Psoas muscle (tissue), 8 donors: ENCODE data around the gene GAS2. TPM values are rescaled to one million over a fixed set of nuclear protein-coding genes. Genes with fewer than 3 reads are reported as not detected.
A peak's percentile ranks its signal among the peaks of the same experiment; 100 is the strongest.

Source experiments
- ATAC-seq, 4 donors: fragments of 200-7000 bp; cut with Tn5 transposase; one replicate each; pipeline ENCODE4 v1.9.1; 2020; ENCODE audit warnings: moderate library complexity in 3 of 4, mild to moderate bottlenecking in 2 of 4
- DNase-seq, 2 donors: peaks; one replicate each; pipeline ENCODE4 v3.0.0-alpha.2; 2020
- H3K27ac ChIP-seq: fragments of 200-600 bp; one replicate; pipeline ENCODE4 v1.8.0; 2022
- H3K27me3 ChIP-seq, 3 donors: fragments of 200-600 bp in 1 of 3; one replicate each; pipeline versions ENCODE4 v1.6.1 to v1.8.0; 2013 to 2022; ENCODE audit warnings: low read length in 2 of 3, mild to moderate bottlenecking in 2 of 3, moderate library complexity in 1 of 3; ENCODE audit not compliant: insufficient read depth in 3 of 3
- H3K36me3 ChIP-seq, 2 donors: fragments of 200-600 bp in 1 of 2; one replicate each; pipeline versions ENCODE4 v1.6.1 to v1.8.0; 2013 to 2022; ENCODE audit warnings: low read depth in 1 of 2, mild to moderate bottlenecking in 1 of 2, moderate library complexity in 1 of 2; ENCODE audit not compliant: insufficient read depth in 1 of 2
- H3K4me1 ChIP-seq: fragments of 200-600 bp; one replicate; pipeline ENCODE4 v1.8.0; 2022
- H3K4me3 ChIP-seq: fragments of 200-600 bp; one replicate; pipeline ENCODE4 v1.8.0; 2022; ENCODE audit warnings: mild to moderate bottlenecking
- H3K9me3 ChIP-seq: fragments of 200-600 bp; one replicate; pipeline ENCODE4 v1.8.0; 2022
- CTCF ChIP-seq: fragments of 200-600 bp; IDR thresholded peaks from one replicate; pipeline ENCODE4 v1.8.0; 2022; ENCODE audit warnings: antibody characterized with exemption
- WGBS, 3 donors: extraction: QIAGEN DNeasy Blood & Tissue Kit; methylation state at CpG; one replicate each; pipeline versions ENCODE4 v1.1.6 to v1.1.7; 2013; 5-methylcytosine and 5-hydroxymethylcytosine counted together
- intact Hi-C, 2 donors: fragments of 100-400 bp; cut with DNase I; formaldehyde crosslinking; loops; one replicate each; pipeline versions ENCODE4 v1.11.0 to v1.14.2; 2022
- polyA plus RNA-seq, 3 donors: library from polyadenylated mRNA; stranded (reverse); fragments of 200-250 nt; gene quantifications; one replicate each; pipeline ENCODE4 v1.2.3, GENCODE V29; 2013
- total RNA-seq, 4 donors: library from RNA; stranded (reverse); fragmentation: NEBNext Ultra II Directional in 2 of 4; extraction: Animal tissue kit (Norgen Biotek cat#: 25700) in 2 of 4; gene quantifications; one replicate each; pipeline versions ENCODE4 v1.2.1 to v1.2.4, GENCODE V29; 2021 to 2023
- donor health status: healthy with polysubstance abuse.
- donor health status: DM: no; HTN: no; CAD: no; lungs with moderate emphysema.
- donor health status: Bipolar disorder and iron deficiency.
- donor health status: healthy.
- donor health status: DM: yes; HTN: yes; CAD: no.
- donor health status: DM: no; HTN: no; CAD: no.
- donor health status: DM: no; HTN: no; CAD: no.
- donor health status: DM: yes; HTN: yes; CAD: no.

The GAS2 gene
- total and polyA plus RNA-seq, 7 donors = 0.51 to 4.6 (median 2.8) TPM

GRCh38 chr11:22829231-22830081 is 163.0 kb downstream of the GAS2 start, which contains the start of gene SVIP:
SVIP (minus strand) TSS chr11:22829801; CDS start chr11:22829748, 53 bp downstream.
- peak; percentile 92 to 97 for DNase-seq
- WGBS, 3 donors = 1% methylated on average over 62 to 78 of the region's 79 CpGs
- intact Hi-C loops = no loop called here
- H3K4me3 ChIP-seq = peak within 1 kb of the TSS; percentile 94
- peaks cover 9% of the 10 kb centered on the region for H3K4me1 ChIP-seq
- no peaks in the 10 kb centered on the region for H3K27me3 ChIP-seq
- H3K36me3 ChIP-seq = peaks cover 0 to 26% of the 10 kb centered on the region in 2 donors
- H3K9me3 ChIP-seq = no peaks in the 10 kb centered on the region
- TF ChIP-seq CTCF = peak; percentile 64
- peak within 1 kb of the TSS; percentile 87 for H3K27ac ChIP-seq
- ATAC-seq = peak; percentile 98 to 99 (median 99)

- no peak for ATAC-seq
- H3K27ac ChIP-seq = no peak overlapping the region
- 6 to 8% (median 6%) methylated on average over 4 of the region's 4 CpGs for WGBS, 3 donors
Measured at GRCh38 chr11:22830082-22830414, 163.6 kb downstream of the GAS2 start.

GRCh38 chr11:22832315-22833015 is 166.1 kb downstream of the GAS2 start:
- Histone ChIP-seq H3K27me3 (no peaks in the 10 kb centered on the region), H3K9me3 (no peaks in the 10 kb centered on the region), H3K4me1 (peaks cover 9% of the 10 kb centered on the region), H3K27ac (no peak overlapping the region), H3K36me3 (peaks cover 0 to 2% of the 10 kb centered on the region in 2 donors), H3K4me3 (no peak overlapping the region)
- TF ChIP-seq CTCF = no peak
- ATAC-seq = no peak
- 67 to 70% (median 67%) methylated on average over 3 of the region's 3 CpGs for whole genome bisulfite sequencing, 3 donors
- DNase-seq = no peak
- intact Hi-C loops = no loop called here

More at GRCh38 chr11:22830082-22830414, 163.6 kb downstream of the GAS2 start:
- no peak for TF ChIP-seq CTCF
- Histone ChIP-seq H3K4me1 (peaks cover 9% of the 10 kb centered on the region), H3K36me3 (peaks cover 0 to 20% of the 10 kb centered on the region in 2 donors), H3K9me3 (no peaks in the 10 kb centered on the region), H3K4me3 (peak overlapping the region; percentile 94), H3K27me3 (no peaks in the 10 kb centered on the region)
- no peak for DNase-seq
- intact Hi-C loops = no loop called here

GRCh38 chr11:22846726-22847125 is 180.3 kb downstream of the GAS2 start:
- Histone ChIP-seq H3K4me3 (no peak overlapping the region), H3K36me3 (no peaks in the 10 kb centered on the region), H3K4me1 (no peaks in the 10 kb centered on the region), H3K27ac (no peak overlapping the region), H3K27me3 (no peaks in the 10 kb centered on the region), H3K9me3 (no peaks in the 10 kb centered on the region)
- 88 to 94% (median 90%) methylated on average over 1 of the region's 1 CpG for WGBS, 3 donors
- DNase-seq (no peak), ATAC-seq (no peak)
- intact Hi-C loops = no loop called here
- no peak for TF ChIP-seq CTCF
